ENCODE measurements around the gene BTBD6. TPM values are rescaled to one million over a fixed set of nuclear protein-coding genes. Genes with fewer than 3 reads are reported as not detected.

The BTBD6 gene
- total and polyA plus RNA-seq, 2 experiments from 2014 or later, result 2.2 to 11.6 TPM

DNA sequence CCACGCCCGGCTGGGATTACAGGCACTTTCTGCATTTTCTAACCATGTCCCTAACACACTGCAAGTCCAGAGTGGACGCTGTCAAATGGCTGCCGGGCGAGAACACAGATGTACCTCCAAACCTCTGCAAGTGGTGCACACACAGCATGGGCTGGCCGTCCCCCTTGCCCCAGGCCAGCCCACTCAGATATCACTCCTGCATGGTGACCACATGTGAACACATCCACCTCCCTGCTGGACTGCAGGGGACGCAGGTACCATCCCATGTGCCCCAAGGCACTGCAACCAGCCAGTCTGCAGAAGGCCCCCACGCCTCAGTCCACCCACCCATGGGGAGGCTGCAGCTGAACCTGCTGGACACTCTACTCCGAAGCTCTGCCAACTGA is 38.4 kb downstream of the BTBD6 start (continued):
- TF ChIP-seq, protein P1, sequence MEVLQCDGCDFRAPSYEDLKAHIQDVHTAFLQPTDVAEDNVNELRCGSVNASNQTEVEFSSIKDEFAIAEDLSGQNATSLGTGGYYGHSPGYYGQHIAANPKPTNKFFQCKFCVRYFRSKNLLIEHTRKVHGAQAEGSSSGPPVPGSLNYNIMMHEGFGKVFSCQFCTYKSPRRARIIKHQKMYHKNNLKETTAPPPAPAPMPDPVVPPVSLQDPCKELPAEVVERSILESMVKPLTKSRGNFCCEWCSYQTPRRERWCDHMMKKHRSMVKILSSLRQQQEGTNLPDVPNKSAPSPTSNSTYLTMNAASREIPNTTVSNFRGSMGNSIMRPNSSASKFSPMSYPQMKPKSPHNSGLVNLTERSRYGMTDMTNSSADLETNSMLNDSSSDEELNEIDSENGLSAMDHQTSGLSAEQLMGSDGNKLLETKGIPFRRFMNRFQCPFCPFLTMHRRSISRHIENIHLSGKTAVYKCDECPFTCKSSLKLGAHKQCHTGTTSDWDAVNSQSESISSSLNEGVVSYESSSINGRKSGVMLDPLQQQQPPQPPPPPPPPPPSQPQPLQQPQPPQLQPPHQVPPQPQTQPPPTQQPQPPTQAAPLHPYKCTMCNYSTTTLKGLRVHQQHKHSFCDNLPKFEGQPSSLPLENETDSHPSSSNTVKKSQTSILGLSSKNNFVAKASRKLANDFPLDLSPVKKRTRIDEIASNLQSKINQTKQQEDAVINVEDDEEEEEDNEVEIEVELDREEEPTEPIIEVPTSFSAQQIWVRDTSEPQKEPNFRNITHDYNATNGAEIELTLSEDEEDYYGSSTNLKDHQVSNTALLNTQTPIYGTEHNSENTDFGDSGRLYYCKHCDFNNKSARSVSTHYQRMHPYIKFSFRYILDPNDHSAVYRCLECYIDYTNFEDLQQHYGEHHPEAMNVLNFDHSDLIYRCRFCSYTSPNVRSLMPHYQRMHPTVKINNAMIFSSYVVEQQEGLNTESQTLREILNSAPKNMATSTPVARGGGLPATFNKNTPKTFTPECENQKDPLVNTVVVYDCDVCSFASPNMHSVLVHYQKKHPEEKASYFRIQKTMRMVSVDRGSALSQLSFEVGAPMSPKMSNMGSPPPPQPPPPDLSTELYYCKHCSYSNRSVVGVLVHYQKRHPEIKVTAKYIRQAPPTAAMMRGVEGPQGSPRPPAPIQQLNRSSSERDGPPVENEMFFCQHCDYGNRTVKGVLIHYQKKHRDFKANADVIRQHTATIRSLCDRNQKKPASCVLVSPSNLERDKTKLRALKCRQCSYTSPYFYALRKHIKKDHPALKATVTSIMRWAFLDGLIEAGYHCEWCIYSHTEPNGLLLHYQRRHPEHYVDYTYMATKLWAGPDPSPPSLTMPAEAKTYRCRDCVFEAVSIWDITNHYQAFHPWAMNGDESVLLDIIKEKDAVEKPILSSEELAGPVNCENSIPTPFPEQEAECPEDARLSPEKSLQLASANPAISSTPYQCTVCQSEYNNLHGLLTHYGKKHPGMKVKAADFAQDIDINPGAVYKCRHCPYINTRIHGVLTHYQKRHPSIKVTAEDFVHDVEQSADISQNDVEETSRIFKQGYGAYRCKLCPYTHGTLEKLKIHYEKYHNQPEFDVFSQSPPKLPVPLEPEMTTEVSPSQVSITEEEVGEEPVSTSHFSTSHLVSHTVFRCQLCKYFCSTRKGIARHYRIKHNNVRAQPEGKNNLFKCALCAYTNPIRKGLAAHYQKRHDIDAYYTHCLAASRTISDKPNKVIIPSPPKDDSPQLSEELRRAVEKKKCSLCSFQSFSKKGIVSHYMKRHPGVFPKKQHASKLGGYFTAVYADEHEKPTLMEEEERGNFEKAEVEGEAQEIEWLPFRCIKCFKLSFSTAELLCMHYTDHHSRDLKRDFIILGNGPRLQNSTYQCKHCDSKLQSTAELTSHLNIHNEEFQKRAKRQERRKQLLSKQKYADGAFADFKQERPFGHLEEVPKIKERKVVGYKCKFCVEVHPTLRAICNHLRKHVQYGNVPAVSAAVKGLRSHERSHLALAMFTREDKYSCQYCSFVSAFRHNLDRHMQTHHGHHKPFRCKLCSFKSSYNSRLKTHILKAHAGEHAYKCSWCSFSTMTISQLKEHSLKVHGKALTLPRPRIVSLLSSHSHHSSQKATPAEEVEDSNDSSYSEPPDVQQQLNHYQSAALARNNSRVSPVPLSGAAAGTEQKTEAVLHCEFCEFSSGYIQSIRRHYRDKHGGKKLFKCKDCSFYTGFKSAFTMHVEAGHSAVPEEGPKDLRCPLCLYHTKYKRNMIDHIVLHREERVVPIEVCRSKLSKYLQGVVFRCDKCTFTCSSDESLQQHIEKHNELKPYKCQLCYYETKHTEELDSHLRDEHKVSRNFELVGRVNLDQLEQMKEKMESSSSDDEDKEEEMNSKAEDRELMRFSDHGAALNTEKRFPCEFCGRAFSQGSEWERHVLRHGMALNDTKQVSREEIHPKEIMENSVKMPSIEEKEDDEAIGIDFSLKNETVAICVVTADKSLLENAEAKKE (CRISPR knock-in tag; IDR thresholded peaks at IDR 0.05), result no peak
- TF ChIP-seq NANOG (IDR thresholded peaks at IDR 0.05; ENCODE audit: borderline replicate concordance) (no peak), STAT1 (IDR thresholded peaks at IDR 0.05; ENCODE audit: unreplicated experiment) (no peak), EZH2phosphoT487 (IDR thresholded peaks at IDR 0.05; ENCODE audit: unreplicated experiment) (no peak), JUNB (IDR thresholded peaks at IDR 0.05; ENCODE audit: unreplicated experiment) (no peak)
- TF ChIP-seq, protein P2, sequence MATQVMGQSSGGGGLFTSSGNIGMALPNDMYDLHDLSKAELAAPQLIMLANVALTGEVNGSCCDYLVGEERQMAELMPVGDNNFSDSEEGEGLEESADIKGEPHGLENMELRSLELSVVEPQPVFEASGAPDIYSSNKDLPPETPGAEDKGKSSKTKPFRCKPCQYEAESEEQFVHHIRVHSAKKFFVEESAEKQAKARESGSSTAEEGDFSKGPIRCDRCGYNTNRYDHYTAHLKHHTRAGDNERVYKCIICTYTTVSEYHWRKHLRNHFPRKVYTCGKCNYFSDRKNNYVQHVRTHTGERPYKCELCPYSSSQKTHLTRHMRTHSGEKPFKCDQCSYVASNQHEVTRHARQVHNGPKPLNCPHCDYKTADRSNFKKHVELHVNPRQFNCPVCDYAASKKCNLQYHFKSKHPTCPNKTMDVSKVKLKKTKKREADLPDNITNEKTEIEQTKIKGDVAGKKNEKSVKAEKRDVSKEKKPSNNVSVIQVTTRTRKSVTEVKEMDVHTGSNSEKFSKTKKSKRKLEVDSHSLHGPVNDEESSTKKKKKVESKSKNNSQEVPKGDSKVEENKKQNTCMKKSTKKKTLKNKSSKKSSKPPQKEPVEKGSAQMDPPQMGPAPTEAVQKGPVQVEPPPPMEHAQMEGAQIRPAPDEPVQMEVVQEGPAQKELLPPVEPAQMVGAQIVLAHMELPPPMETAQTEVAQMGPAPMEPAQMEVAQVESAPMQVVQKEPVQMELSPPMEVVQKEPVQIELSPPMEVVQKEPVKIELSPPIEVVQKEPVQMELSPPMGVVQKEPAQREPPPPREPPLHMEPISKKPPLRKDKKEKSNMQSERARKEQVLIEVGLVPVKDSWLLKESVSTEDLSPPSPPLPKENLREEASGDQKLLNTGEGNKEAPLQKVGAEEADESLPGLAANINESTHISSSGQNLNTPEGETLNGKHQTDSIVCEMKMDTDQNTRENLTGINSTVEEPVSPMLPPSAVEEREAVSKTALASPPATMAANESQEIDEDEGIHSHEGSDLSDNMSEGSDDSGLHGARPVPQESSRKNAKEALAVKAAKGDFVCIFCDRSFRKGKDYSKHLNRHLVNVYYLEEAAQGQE (IDR thresholded peaks at IDR 0.05; ENCODE audit: unreplicated experiment), result no peak
